Caco-2 (cell line): Measurements from ENCODE around the gene ADAM11. TPM values are rescaled to one million over a fixed set of nuclear protein-coding genes. Genes with fewer than 3 reads are reported as not detected.
"Not testable (repeated sequence)": the region's sequence is repeated elsewhere in the genome, so short reads cannot be mapped to it uniquely, and the experiment has no call there.

Source experiments
- BruUV-seq: library from RNA; stranded (reverse); fragments of 400-500 nt; replicated peaks from 2 replicates; lab custom pipeline; 2021; lab: Mats Ljungman, UMichigan
- CTCF ChIA-PET: fragments of 300-600 bp; sonication (Branson Sonifier 250); formaldehyde crosslinking; loops from one replicate; lab custom pipeline; 2022; ENCODE audit warnings: antibody characterized with exemption; lab: Charles Lee
- POLR2A ChIA-PET: fragments of 300-600 bp; sonication (Branson Sonifier 250); formaldehyde crosslinking; loops from one replicate; lab custom pipeline; 2022; ENCODE audit warnings: antibody characterized with exemption; lab: Charles Lee
- DNase-seq, 2 experiments: peaks; one replicate each; pipeline versions ENCODE4 v3.0.0 to v3.0.0-alpha.2; 2020 to 2022
- H3K27me3 ChIP-seq: replicated peaks from 2 replicates; pipeline ENCODE4 v1.6.0; 2011; ENCODE audit warnings: low read length; ENCODE audit not compliant: control insufficient read depth, insufficient read depth
- H3K36me3 ChIP-seq: 2 replicates; pipeline ENCODE4 v1.5.1; 2011; ENCODE audit warnings: low read length; ENCODE audit not compliant: control insufficient read depth, insufficient read depth
- H3K4me1 ChIP-seq: fragments of 250-450 bp; sonication (Bioruptor Pico); 2 replicates; pipeline ENCODE4 v1.5.1; 2020; ENCODE audit warnings: mild to moderate bottlenecking
- H3K4me3 ChIP-seq: 2 replicates; pipeline ENCODE4 v1.5.1; 2011; ENCODE audit warnings: low read depth, mild to moderate bottlenecking, control low read depth, low read length
- H3K9me3 ChIP-seq: fragments of 250-450 bp; sonication (Bioruptor Pico); 2 replicates; pipeline ENCODE4 v1.5.1; 2020; ENCODE audit warnings: mild to moderate bottlenecking, moderate library complexity
- H3K27ac Mint-ChIP-seq: one replicate; pipeline ENCODE4 v1.8.0; 2022; ENCODE audit warnings: mixed read lengths; ENCODE audit not compliant: unreplicated experiment
- H3K27me3 Mint-ChIP-seq: one replicate; pipeline ENCODE4 v1.8.0; 2022; ENCODE audit warnings: mixed read lengths; ENCODE audit not compliant: insufficient read depth, unreplicated experiment
- H3K36me3 Mint-ChIP-seq: one replicate; pipeline ENCODE4 v1.8.0; 2022; ENCODE audit warnings: mild to moderate bottlenecking, mixed read lengths; ENCODE audit not compliant: insufficient read depth, unreplicated experiment
- H3K4me1 Mint-ChIP-seq: one replicate; pipeline ENCODE4 v1.8.0; 2022; ENCODE audit warnings: low read depth, mixed read lengths; ENCODE audit not compliant: unreplicated experiment
- H3K4me3 Mint-ChIP-seq: one replicate; pipeline ENCODE4 v1.8.0; 2022; ENCODE audit warnings: mild to moderate bottlenecking, moderate library complexity, mixed read lengths; ENCODE audit not compliant: unreplicated experiment
- H3K9me3 Mint-ChIP-seq: one replicate; pipeline ENCODE4 v1.8.0; 2022; ENCODE audit warnings: mixed read lengths; ENCODE audit not compliant: unreplicated experiment
- intact Hi-C: fragments of 100-400 bp; cut with micrococcal nuclease; formaldehyde crosslinking; loops from one replicate; pipeline ENCODE4 v1.10.0; 2022; ENCODE audit not compliant: unreplicated experiment
- total RNA-seq: library from RNA; stranded (reverse); gene quantifications from 2 replicates; pipeline ENCODE4 v1.2.3, GENCODE V29; 2022
- TF ChIP-seq, protein P1 (sequence below), 2 experiments: fragments of 200-600 bp in 1 of 2; IDR thresholded peaks; 1 replicate in 1 of 2; 2 replicates in 1 of 2; pipeline versions ENCODE4 v1.5.1 to v1.8.0; 2011 to 2022; ENCODE audit warnings: antibody characterized with exemption in 1 of 2, control low read depth in 1 of 2, inconsistent platforms in 1 of 2, low read depth in 1 of 2, low read length in 1 of 2, mild to moderate bottlenecking in 1 of 2, moderate library complexity in 1 of 2; ENCODE audit not compliant: insufficient read depth in 1 of 2, severe bottlenecking in 1 of 2, unreplicated experiment in 1 of 2

Gene ADAM11
- total RNA-seq, 1 experiment from 2014 or later, result 1.9 TPM

DNA sequence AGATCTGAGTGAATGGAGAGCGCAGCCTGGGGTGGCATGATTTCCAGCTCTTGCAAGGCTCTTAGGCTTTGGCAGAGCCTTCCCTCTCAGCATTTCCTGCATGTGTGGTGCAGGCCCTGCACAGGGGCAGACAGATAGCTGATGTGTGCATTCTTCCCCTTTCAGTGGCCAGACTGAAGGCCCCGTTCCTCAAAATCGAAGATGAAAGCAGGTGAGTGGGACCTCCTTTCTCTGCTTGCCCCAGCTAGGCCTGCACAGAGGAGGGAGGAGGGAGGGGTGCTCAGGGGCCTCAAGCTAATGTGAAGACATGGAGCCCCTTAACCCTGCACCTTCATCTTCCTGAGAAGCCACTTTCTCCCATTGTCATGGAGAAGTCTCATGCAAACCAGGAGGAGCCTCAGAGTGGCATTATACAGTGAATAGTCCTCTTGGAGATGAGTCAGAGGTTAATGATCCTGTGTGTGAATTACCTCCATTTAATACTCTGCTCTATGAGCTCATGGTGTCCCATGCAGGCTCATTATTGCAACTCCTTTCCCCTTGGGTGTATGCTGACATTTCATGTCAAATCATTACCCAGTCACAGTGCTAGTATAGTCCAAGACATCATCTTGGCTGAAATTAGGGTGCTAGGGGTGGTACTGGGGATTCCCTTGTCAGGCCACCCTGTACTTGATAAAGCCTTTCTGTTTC is 20.4 kb upstream of the ADAM11 start:
- H3K4me1 Mint-ChIP-seq, result no peaks in the 10 kb centered on the region
- intact Hi-C loops, result no loop called here
- H3K27me3 Mint-ChIP-seq, result no peaks in the 10 kb centered on the region
- POLR2A ChIA-PET, result no interaction called here
- CTCF ChIA-PET, result no interaction called here
- no peaks in the 10 kb centered on the region; the same call in 1 of the 2 replicates for H3K36me3 ChIP-seq
- H3K9me3 ChIP-seq, result no peaks in the 10 kb centered on the region
- no peaks in the 10 kb centered on the region for H3K9me3 Mint-ChIP-seq
- no peak overlapping the region for H3K4me3 Mint-ChIP-seq
- no peaks in the 10 kb centered on the region for H3K4me1 ChIP-seq
- TF ChIP-seq, protein P1, sequence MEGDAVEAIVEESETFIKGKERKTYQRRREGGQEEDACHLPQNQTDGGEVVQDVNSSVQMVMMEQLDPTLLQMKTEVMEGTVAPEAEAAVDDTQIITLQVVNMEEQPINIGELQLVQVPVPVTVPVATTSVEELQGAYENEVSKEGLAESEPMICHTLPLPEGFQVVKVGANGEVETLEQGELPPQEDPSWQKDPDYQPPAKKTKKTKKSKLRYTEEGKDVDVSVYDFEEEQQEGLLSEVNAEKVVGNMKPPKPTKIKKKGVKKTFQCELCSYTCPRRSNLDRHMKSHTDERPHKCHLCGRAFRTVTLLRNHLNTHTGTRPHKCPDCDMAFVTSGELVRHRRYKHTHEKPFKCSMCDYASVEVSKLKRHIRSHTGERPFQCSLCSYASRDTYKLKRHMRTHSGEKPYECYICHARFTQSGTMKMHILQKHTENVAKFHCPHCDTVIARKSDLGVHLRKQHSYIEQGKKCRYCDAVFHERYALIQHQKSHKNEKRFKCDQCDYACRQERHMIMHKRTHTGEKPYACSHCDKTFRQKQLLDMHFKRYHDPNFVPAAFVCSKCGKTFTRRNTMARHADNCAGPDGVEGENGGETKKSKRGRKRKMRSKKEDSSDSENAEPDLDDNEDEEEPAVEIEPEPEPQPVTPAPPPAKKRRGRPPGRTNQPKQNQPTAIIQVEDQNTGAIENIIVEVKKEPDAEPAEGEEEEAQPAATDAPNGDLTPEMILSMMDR (IDR thresholded peaks at IDR 0.05; ENCODE audit: insufficient read depth in 1 of 2, low read depth in 1 of 2, low read length in 1 of 2, severe bottlenecking in 1 of 2, unreplicated experiment in 1 of 2), result no peak
- no TSS peak for BruUV-seq
- peaks cover 38% of the 10 kb centered on the region for H3K36me3 Mint-ChIP-seq
- no peak overlapping the region for H3K27ac Mint-ChIP-seq
- H3K27me3 ChIP-seq, result no peaks in the 10 kb centered on the region
- DNase-seq, result no peak
- no peak overlapping the region for H3K4me3 ChIP-seq

DNA sequence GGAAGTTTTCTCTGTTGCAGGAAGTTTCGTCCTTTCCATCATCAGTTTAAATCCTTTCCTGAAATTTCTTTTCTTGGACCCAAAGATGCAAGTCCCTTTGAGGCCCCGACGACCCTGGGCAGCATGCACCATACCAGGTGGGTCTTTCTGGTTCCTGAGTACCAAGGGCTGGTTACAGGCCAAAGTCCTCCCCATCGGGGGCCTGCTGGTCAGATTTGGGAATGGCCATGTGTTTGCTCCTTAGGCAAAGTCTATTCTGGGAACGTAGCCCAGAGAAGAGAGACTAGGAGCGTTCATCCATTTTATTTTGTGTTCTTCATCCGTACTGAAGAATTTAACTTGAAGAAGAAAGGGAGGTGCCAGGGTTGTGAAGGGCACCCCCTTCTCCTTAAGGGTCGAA is 17.5 kb upstream of the ADAM11 start:
- Mint-ChIP-seq H3K4me3 (no peak overlapping the region), H3K27me3 (no peaks in the 10 kb centered on the region), H3K9me3 (no peaks in the 10 kb centered on the region), H3K27ac (no peak overlapping the region), H3K36me3 (peaks cover 17% of the 10 kb centered on the region), H3K4me1 (no peaks in the 10 kb centered on the region)
- no peak for DNase-seq
- BruUV-seq, result no TSS peak
- POLR2A ChIA-PET, result no interaction called here
- Histone ChIP-seq H3K4me3 (no peak overlapping the region), H3K36me3 (no peaks in the 10 kb centered on the region), H3K27me3 (no peaks in the 10 kb centered on the region), H3K9me3 (no peaks in the 10 kb centered on the region), H3K4me1 (no peaks in the 10 kb centered on the region)
- intact Hi-C loops, result no loop called here
- CTCF ChIA-PET, result no interaction called here
- TF ChIP-seq, protein P1 (IDR thresholded peaks at IDR 0.05; ENCODE audit: insufficient read depth in 1 of 2, low read depth in 1 of 2, low read length in 1 of 2, severe bottlenecking in 1 of 2, unreplicated experiment in 1 of 2), result no peak

DNA sequence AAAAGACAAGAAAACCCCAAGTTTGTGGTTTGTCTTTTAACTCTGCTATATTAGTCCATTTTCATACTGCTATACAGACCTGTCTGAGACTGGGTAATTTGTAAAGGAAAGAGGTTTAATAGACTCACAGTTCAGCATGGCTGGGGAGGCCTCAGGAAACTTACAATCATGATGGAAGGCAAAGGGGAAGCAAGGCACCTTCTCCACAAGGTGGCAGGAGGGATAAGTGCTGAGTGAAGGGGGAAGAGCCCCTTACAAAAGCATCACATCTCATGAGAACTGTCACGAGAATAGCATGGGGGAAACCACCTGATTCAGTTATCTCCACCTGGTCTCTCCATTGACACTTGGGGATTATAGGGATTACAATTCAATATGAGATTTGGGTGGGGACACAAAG is 13.5 kb upstream of the ADAM11 start:
- TF ChIP-seq, protein P1 (IDR thresholded peaks at IDR 0.05; ENCODE audit: insufficient read depth in 1 of 2, low read depth in 1 of 2, low read length in 1 of 2, severe bottlenecking in 1 of 2, unreplicated experiment in 1 of 2), result no peak
- no peaks in the 10 kb centered on the region; the same call in 1 of the 2 replicates for H3K36me3 ChIP-seq
- BruUV-seq, result no TSS peak
- H3K27ac Mint-ChIP-seq, result no peak overlapping the region
- no peaks in the 10 kb centered on the region for H3K4me1 Mint-ChIP-seq
- H3K4me3 Mint-ChIP-seq, result no peak overlapping the region
- H3K36me3 Mint-ChIP-seq, result peaks cover 25% of the 10 kb centered on the region
- POLR2A ChIA-PET, result no interaction called here
- no peak for DNase-seq
- CTCF ChIA-PET, result no interaction called here
- H3K4me1 ChIP-seq, result no peaks in the 10 kb centered on the region
- no peaks in the 10 kb centered on the region for H3K9me3 ChIP-seq
- H3K4me3 ChIP-seq, result no peak overlapping the region
- intact Hi-C loops, result no loop called here
- H3K27me3 Mint-ChIP-seq, result no peaks in the 10 kb centered on the region
- no peaks in the 10 kb centered on the region for H3K9me3 Mint-ChIP-seq
- no peaks in the 10 kb centered on the region for H3K27me3 ChIP-seq

DNA sequence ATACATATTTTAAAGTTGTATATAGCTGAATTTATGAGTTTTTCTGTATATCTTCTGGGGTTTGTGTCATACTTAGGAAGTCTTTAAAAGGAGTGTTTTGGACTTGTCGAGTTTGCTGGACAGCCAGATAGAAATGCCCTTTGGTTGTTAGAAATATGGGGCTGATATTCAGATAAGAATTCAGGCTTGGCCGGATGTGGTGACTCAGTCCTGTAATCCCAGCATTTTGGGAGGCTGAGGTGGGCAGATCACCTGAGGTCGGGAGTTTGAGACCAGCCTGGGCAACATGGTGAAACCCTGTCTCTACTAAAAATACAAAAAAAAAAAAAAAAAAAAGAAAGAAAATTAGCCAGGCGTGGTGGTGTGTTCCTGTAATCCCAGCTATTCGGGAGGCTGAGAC is 13.1 kb upstream of the ADAM11 start:
- H3K4me1 ChIP-seq, H3K4me3 ChIP-seq, POLR2A ChIA-PET, H3K36me3 ChIP-seq, BruUV-seq, H3K4me1 Mint-ChIP-seq, DNase-seq, H3K27me3 ChIP-seq, intact Hi-C loops, H3K9me3 ChIP-seq, H3K4me3 Mint-ChIP-seq, CTCF ChIA-PET, H3K27me3 Mint-ChIP-seq, H3K9me3 Mint-ChIP-seq, H3K27ac Mint-ChIP-seq: not testable (repeated sequence)
- H3K36me3 Mint-ChIP-seq, result peaks cover 27% of the 10 kb centered on the region
